ENCODE measurements around the gene C19orf12.

C19orf12 gene

DNA sequence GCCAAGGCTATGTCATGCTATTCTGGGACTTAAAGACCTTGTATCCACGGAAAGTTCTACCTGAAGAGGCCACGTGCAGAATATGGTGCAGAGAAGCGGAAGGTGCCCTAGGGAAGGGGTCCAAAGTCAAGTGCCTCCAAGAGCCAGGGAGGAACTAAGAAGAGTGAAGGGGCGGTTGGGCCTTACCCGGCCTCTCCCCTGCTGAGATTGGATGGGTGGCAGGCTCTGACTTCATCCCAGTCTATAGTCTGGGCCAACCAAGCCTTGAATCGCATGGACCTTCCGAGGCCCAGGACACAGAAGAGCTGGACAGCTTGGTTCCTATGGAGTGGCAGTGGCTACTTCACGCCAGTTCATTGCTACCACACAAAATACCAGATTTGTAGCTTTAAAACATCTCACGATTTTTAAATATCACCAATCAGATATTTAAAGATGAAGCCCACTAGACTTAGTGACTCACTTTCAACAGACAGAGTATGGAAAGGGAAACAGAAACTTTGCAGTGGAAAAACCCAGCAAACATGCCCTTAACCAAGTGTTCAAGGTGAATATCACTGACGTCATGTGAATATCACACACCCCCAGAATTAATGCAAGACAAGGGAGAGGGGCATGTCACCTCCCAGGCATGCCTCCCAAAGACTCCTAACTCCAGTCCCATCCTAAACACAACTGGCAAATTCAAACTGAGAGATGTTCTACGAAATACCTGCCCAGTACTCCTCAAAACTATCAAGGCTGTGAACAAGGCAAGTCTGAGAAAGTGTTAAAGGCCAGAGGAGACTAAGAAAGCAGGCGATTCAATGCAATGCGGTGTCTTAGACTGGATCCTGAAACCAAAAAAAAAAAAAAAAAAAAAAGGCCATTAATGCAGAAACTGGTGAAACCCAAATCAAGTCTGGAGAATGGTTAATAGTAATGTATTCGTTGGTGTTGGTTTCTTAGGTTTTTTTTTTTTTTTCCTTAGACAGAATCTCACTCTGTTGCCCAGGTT lies 10.2 kb downstream of the C19orf12 start:
- TF ChIP-seq, protein P1, sequence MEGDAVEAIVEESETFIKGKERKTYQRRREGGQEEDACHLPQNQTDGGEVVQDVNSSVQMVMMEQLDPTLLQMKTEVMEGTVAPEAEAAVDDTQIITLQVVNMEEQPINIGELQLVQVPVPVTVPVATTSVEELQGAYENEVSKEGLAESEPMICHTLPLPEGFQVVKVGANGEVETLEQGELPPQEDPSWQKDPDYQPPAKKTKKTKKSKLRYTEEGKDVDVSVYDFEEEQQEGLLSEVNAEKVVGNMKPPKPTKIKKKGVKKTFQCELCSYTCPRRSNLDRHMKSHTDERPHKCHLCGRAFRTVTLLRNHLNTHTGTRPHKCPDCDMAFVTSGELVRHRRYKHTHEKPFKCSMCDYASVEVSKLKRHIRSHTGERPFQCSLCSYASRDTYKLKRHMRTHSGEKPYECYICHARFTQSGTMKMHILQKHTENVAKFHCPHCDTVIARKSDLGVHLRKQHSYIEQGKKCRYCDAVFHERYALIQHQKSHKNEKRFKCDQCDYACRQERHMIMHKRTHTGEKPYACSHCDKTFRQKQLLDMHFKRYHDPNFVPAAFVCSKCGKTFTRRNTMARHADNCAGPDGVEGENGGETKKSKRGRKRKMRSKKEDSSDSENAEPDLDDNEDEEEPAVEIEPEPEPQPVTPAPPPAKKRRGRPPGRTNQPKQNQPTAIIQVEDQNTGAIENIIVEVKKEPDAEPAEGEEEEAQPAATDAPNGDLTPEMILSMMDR (IDR thresholded peaks at IDR 0.05; ENCODE audit: borderline replicate concordance, insufficient read depth, low read depth, low read length) = no peak
- no peak overlapping the region for H3K4me3 ChIP-seq (ENCODE audit: low read depth, low read length)

DNA sequence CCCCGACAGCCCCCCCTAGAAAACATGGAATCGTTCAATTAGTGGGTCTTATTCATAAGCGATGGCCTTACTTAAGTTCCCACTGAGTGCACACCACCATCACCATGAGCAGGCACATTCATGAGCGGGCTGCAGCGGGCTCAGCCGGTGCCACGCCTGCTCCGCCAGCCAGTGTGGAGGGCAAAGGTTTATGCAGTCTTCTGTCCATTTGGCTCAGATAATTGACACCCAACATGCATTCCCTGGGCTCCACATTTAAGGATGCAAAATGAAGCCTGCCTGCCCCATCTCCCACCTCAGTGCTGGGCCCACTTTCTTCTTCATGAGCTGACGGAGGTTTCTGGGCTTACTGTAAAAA lies 12.1 kb downstream of the C19orf12 start:
- TF ChIP-seq, protein P1 (IDR thresholded peaks at IDR 0.05; ENCODE audit: borderline replicate concordance, insufficient read depth, low read depth, low read length) = no peak
- no peak overlapping the region for H3K4me3 ChIP-seq (ENCODE audit: low read depth, low read length)

DNA sequence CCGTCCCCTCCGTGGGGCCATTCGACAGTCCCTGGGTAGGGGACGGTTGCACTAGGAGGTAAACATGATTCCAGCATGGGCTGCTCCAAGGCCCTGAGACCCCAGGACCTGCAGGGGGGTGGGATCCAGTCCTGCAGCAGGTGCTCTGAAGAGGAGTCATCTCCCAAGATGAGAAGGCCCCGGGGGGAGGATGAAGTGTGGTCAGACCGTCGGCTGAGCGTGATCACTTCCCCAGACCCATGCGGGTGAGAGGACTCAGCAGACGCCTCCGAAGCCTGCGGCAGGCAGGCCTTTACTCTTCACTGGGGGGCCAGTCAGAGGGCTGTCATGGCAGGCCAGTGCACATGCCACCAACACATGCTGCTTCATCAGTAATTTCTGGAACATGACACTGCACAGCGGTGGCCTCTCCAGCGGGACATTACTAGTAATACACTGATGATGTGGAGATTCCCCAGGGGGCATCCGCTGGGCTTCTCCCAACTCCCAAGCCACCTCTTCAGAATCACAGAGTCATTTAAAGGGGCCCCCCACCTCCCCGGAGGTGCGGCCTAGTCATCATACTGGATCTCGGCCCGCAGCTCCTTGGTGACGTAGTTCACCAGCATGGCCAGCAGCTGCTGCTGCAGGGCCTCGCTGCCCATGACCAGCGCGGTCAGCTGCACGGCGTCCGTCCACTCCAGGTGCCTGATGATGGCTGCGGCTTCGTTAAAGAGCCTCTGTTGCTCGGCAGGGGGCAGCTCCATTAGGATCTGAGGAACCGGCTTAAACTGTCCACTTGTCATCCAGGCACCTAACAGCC lies 12.7 kb downstream of the C19orf12 start:
- H3K4me3 ChIP-seq (ENCODE audit: low read depth, low read length) = no peak overlapping the region
- TF ChIP-seq, protein P1 (IDR thresholded peaks at IDR 0.05; ENCODE audit: borderline replicate concordance, insufficient read depth, low read depth, low read length) = no peak

DNA sequence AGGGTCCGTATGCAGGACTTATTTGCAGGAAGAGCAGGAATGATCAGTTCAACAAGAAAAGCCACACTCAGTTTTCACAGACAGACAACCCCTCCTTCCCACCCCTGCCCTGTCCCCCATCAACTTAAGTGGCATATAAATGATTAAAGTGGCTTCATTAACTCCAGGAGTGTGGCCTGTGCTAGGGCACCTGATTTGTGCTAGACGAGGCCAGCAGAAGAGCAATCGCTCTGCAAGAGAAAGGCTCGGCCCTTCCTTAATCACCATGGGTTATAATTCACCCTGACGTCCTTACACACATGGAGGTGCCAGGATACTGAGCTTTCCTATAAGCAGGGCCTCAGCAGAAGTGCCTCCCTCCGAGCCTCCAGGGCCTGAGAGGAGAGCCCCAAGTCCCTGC lies 14.6 kb downstream of the C19orf12 start:
- no peak overlapping the region for H3K4me3 ChIP-seq (ENCODE audit: low read depth, low read length)
- TF ChIP-seq, protein P1 (IDR thresholded peaks at IDR 0.05; ENCODE audit: borderline replicate concordance, insufficient read depth, low read depth, low read length) = no peak

DNA sequence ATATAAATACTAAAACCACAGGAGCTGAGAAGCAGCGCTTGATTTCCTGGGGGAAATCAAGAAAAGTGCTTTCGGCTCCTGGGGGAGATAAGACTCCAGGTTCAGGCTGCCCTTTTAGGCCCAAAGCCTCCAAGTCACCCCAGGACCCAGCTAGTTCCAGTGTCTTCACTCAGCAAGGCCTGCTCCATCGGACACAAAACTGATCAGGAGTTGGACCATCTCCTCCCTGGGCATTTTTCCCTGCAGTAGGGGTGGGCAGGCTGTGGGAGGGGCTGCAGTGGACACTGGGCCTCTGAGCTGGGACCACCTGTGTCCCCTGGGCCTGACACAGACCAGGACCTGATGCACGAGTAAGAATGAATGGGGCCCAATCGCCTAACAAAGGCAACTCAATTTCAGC lies 15.2 kb downstream of the C19orf12 start:
- TF ChIP-seq, protein P1 (IDR thresholded peaks at IDR 0.05; ENCODE audit: borderline replicate concordance, insufficient read depth, low read depth, low read length) = no peak
- H3K4me3 ChIP-seq (ENCODE audit: low read depth, low read length) = no peak overlapping the region

DNA sequence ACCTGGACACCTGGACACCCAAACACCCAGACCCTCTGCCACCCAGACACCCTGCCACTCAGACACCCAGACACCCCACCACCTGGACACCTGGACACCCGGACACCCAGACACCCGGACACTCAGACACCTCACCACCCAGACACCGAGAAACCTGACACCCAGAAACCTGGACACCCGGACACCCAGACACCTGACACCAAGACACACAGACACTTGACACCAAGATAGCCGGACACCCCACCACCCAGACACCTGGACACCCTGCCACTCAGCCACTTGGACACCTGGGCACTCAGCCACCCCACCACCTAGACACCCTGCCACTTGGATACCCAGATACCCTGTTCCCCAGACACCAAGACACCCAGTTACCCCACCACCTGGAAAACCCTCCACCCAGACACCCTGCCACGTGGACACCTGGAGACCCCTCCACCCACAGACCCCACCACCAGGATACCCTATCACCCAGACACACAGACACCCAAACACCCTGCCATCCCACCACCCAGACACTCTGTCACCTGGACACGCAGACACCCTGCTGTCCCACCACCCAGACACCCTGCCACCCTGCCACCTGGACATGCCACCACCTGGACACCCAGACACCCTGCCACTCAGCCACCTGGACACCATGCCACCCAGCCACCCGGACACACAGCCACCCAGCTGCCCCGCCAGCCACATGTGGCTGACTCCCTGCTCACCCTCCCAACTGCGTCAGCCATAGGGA lies 17.4 kb downstream of the C19orf12 start:
- H3K4me3 ChIP-seq (ENCODE audit: low read depth, low read length) = no peak overlapping the region
- TF ChIP-seq, protein P1 (IDR thresholded peaks at IDR 0.05; ENCODE audit: borderline replicate concordance, insufficient read depth, low read depth, low read length) = no peak

All from GM12875 (cell line).